OCI-LY1 (cell line): ENCODE measurements around the gene CLEC10A.
"Not testable (repeated sequence)": the region's sequence is repeated elsewhere in the genome, so short reads cannot be mapped to it uniquely, and the experiment has no call there.

Source experiments
- H2AFZ ChIP-seq: fragments of 200-600 bp; sonication (generic), shearing (Covaris generic); 2 replicates; pipeline ENCODE4 v1.6.0; 2014; ENCODE audit warnings: antibody characterized with exemption, mild to moderate bottlenecking, low read length
- H3F3A ChIP-seq: fragments of 200-600 bp; sonication (generic), shearing (Covaris generic); 2 replicates; pipeline ENCODE4 v1.6.0; 2014; ENCODE audit warnings: mild to moderate bottlenecking, antibody characterized with exemption, low read length, moderate library complexity; ENCODE audit not compliant: insufficient read depth
- H3K27ac ChIP-seq: fragments of 200-600 bp; sonication (generic); 2 replicates; pipeline ENCODE4 v1.5.1; 2014; ENCODE audit warnings: low read length, mixed run types, mild to moderate bottlenecking, low read depth; ENCODE audit not compliant: poor library complexity, severe bottlenecking
- H3K27me3 ChIP-seq: fragments of 200-600 bp; sonication (generic); 2 replicates; pipeline ENCODE4 v1.6.0; 2014; ENCODE audit warnings: antibody characterized with exemption, mild to moderate bottlenecking, low read length, moderate library complexity; ENCODE audit not compliant: insufficient read depth
- H3K36me3 ChIP-seq: fragments of 200-600 bp; sonication (generic); 2 replicates; pipeline ENCODE4 v1.6.1; 2014; ENCODE audit warnings: mild to moderate bottlenecking, antibody characterized with exemption, low read length, moderate library complexity, mixed read lengths; ENCODE audit not compliant: insufficient read depth
- H3K4me1 ChIP-seq: fragments of 200-600 bp; sonication (generic); 2 replicates; pipeline ENCODE4 v1.5.1; 2014; ENCODE audit warnings: mild to moderate bottlenecking, low read length, moderate library complexity; ENCODE audit not compliant: insufficient read depth, severe bottlenecking
- H3K4me2 ChIP-seq: fragments of 200-600 bp; sonication (generic), shearing (Covaris generic); 2 replicates; pipeline ENCODE4 v1.6.1; 2014; ENCODE audit warnings: low read length
- H3K4me3 ChIP-seq: fragments of 200-600 bp; sonication (generic); 2 replicates; pipeline ENCODE4 v1.5.1; 2014; ENCODE audit warnings: low read length, low read depth, mild to moderate bottlenecking, mixed read lengths; ENCODE audit not compliant: poor library complexity, severe bottlenecking
- H3K79me2 ChIP-seq: fragments of 200-600 bp; shearing (Covaris generic); 2 replicates; pipeline ENCODE4 v1.6.1; 2016; ENCODE audit warnings: mixed run types, low read length, mixed read lengths; ENCODE audit not compliant: insufficient read depth
- H3K9ac ChIP-seq: fragments of 200-600 bp; sonication (generic), shearing (Covaris generic); 2 replicates; pipeline ENCODE4 v1.6.1; 2014; ENCODE audit warnings: mild to moderate bottlenecking, low read length, mixed read lengths
- H3K9me2 ChIP-seq: fragments of 200-600 bp; sonication (generic), shearing (Covaris generic); 2 replicates; pipeline ENCODE4 v1.6.1; 2014; ENCODE audit warnings: low read depth, mild to moderate bottlenecking, low read length, mixed read lengths
- H3K9me3 ChIP-seq: fragments of 200-600 bp; shearing (Covaris generic); 2 replicates; pipeline ENCODE4 v1.6.1; 2014; ENCODE audit warnings: low read length, mixed read lengths
- H4K20me1 ChIP-seq: fragments of 200-600 bp; sonication (generic), shearing (Covaris generic); 2 replicates; pipeline ENCODE4 v1.6.0; 2016; ENCODE audit warnings: mild to moderate bottlenecking, low read length; ENCODE audit not compliant: insufficient read depth
- CTCF ChIP-seq: fragments of 200-600 bp; sonication (generic), shearing (Covaris generic); IDR thresholded peaks from 2 replicates; pipeline ENCODE4 v1.5.1; 2017; ENCODE audit warnings: mild to moderate bottlenecking, antibody characterized with exemption, low read length, moderate library complexity, mixed read lengths
- EZH2 ChIP-seq: fragments of 200-600 bp; sonication (generic), shearing (Covaris generic); IDR thresholded peaks from 2 replicates; pipeline ENCODE4 v1.8.0; 2017; ENCODE audit warnings: borderline replicate concordance, mixed run types, mild to moderate bottlenecking, antibody characterized with exemption, low read length, moderate library complexity, mixed read lengths

The CLEC10A gene

DNA sequence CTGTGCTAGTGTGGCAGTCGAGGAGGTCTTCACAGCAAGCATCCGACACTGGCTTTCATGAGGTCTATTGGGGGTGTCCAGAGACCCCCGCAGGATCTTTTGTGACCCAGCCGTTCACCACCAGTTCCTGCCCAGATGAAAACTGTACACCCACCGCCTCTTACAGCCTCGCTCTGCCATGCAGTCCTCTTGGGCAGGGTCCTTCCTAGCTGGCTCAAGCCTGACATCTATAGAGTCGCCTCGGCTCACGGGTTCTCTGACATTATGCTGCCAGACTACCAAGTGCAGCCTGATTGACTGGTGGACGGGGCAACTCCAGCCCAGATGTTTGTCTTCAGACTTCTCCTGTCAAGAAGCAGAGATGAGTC lies 14.6 kb upstream of the CLEC10A start:
- no peaks in the 10 kb centered on the region for H3K9me3 ChIP-seq
- no peaks in the 10 kb centered on the region for H4K20me1 ChIP-seq
- H3K9ac ChIP-seq, result no peak overlapping the region
- H3K4me1 ChIP-seq, result peaks cover 6% of the 10 kb centered on the region
- H3K4me2 ChIP-seq, result no peak overlapping the region
- H3F3A ChIP-seq, result no peaks in the 10 kb centered on the region
- no peaks in the 10 kb centered on the region for H3K79me2 ChIP-seq
- TF ChIP-seq CTCF (no peak), EZH2 (no peak)
- no peak overlapping the region for H3K27ac ChIP-seq
- H2AFZ ChIP-seq, result no peak overlapping the region
- H3K27me3 ChIP-seq, result no peaks in the 10 kb centered on the region
- no peaks in the 10 kb centered on the region for H3K36me3 ChIP-seq
- no peaks in the 10 kb centered on the region for H3K9me2 ChIP-seq
- no peak overlapping the region for H3K4me3 ChIP-seq

DNA sequence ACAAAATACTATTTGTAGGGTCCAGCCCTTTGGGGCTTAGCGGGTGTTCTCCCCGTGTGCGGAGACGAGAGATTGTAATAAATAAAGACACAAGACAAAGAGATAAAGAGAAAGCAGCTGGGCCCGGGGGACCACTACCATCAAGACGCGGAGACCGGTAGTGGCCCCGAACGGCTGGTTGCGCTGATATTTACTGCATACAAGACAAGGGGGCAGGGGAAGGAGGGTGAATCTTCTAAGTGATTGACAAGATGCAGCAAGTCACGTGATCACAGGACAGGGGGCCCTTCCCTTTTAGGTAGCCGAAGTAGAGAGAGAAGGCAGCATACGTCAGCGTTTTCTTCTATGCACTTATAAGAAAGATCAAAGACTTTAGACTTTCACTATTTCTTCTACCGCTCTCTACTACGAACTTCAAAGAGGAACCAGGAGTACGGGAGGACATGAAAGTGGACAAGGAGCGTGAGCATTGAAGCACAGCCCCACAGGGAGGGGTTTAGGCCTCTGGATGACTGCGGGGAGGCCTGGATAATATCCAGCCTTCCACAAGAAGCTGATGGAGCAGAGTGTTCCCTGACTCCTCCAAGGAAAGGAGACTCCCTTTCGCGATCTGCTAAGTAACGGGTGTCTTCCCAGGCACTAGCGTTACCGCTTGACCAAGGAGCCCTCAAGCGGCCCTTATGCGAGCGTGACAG lies 11.4 kb upstream of the CLEC10A start:
- not testable (repeated sequence) for H4K20me1 ChIP-seq, H3F3A ChIP-seq, H3K27ac ChIP-seq, H3K9me2 ChIP-seq, H3K4me2 ChIP-seq, H3K9me3 ChIP-seq, H2AFZ ChIP-seq, H3K4me3 ChIP-seq, H3K79me2 ChIP-seq, H3K36me3 ChIP-seq, H3K9ac ChIP-seq, H3K4me1 ChIP-seq, H3K27me3 ChIP-seq

- not testable (repeated sequence) for H3K36me3 ChIP-seq, H4K20me1 ChIP-seq, H3K27ac ChIP-seq, H3K9me2 ChIP-seq, H3K9ac ChIP-seq, H3K4me1 ChIP-seq, H3K27me3 ChIP-seq, H3K9me3 ChIP-seq, H3K79me2 ChIP-seq, H3K4me3 ChIP-seq, H3F3A ChIP-seq, H3K4me2 ChIP-seq, H2AFZ ChIP-seq
Observed at GRCh38 chr17:7089570-7089969, 9.5 kb upstream of the CLEC10A start.

- H3K27ac ChIP-seq, H3K4me2 ChIP-seq, H3K36me3 ChIP-seq, H3K27me3 ChIP-seq, H3K4me1 ChIP-seq, H3K9ac ChIP-seq, H3K9me3 ChIP-seq, H3F3A ChIP-seq, H3K4me3 ChIP-seq, H2AFZ ChIP-seq, H3K9me2 ChIP-seq, H3K79me2 ChIP-seq, H4K20me1 ChIP-seq: not testable (repeated sequence)
Observed at GRCh38 chr17:7088442-7088841, 8.4 kb upstream of the CLEC10A start.

DNA sequence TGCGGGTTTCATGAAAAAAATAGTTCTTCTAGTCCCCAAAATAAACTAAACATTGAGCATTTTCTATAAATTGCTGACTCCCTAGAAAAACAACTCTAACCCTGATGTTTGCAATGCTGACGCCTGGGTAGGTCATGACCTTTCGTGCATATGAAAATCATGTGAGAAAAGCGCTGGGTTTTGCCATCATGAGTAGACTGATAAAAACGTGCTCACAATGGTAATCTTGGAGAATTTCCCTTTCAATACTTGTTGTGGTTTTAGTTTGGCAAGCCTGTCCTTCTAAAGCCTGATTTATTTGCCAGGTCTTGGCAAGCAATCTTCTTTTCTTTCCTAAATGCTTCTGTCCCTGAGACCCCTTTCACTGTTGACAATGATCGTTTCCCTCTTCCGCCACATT lies 4.0 kb upstream of the CLEC10A start:
- no peak overlapping the region for H3K27ac ChIP-seq
- no peak overlapping the region for H3K4me2 ChIP-seq
- H4K20me1 ChIP-seq, result no peaks in the 10 kb centered on the region
- no peaks in the 10 kb centered on the region for H3F3A ChIP-seq
- no peaks in the 10 kb centered on the region for H3K4me1 ChIP-seq
- H3K9me2 ChIP-seq, result no peaks in the 10 kb centered on the region
- H3K79me2 ChIP-seq, result no peaks in the 10 kb centered on the region
- no peak overlapping the region for H2AFZ ChIP-seq
- no peak overlapping the region for H3K4me3 ChIP-seq
- H3K9me3 ChIP-seq, result no peaks in the 10 kb centered on the region
- TF ChIP-seq EZH2 (no peak), CTCF (no peak)
- H3K9ac ChIP-seq, result no peak overlapping the region
- H3K27me3 ChIP-seq, result no peaks in the 10 kb centered on the region
- no peaks in the 10 kb centered on the region for H3K36me3 ChIP-seq
